Kidney (tissue), 14 donors: ENCODE data around the gene ATP12A. TPM values are rescaled to one million over a fixed set of nuclear protein-coding genes. Genes with fewer than 3 reads are reported as not detected.

Experiments used
- DNase-seq, 5 donors: peaks; one replicate each; pipeline ENCODE4 v3.0.0-alpha.2; 2013 to 2020
- FAIRE-seq: peaks from 2 replicates; lab custom pipeline; 2012; peaks lifted over from hg19 to GRCh38; lab: Jason Lieb, UNC
- H3K27ac ChIP-seq, 2 donors: one replicate each; pipeline ENCODE4 v1.7.0; 2013; ENCODE audit warnings: low read depth in 2 of 2, low read length in 2 of 2, inconsistent platforms in 1 of 2
- H3K27me3 ChIP-seq: one replicate; pipeline ENCODE4 v1.7.1; 2013; ENCODE audit warnings: low read length, inconsistent platforms; ENCODE audit not compliant: control insufficient read depth, insufficient read depth
- H3K36me3 ChIP-seq, 3 donors: one replicate each; pipeline versions ENCODE4 v1.7.0 to v1.7.1; 2013; ENCODE audit warnings: low read length in 3 of 3, control low read depth in 1 of 3, inconsistent platforms in 1 of 3; ENCODE audit not compliant: insufficient read depth in 3 of 3, control insufficient read depth in 2 of 3
- H3K4me1 ChIP-seq, 3 donors: one replicate each; pipeline versions ENCODE4 v1.7.0 to v1.7.1; 2013; ENCODE audit warnings: low read length in 3 of 3, inconsistent platforms in 1 of 3, low read depth in 1 of 3; ENCODE audit not compliant: control insufficient read depth in 2 of 3, insufficient read depth in 2 of 3
- H3K4me3 ChIP-seq, 3 donors: one replicate each; pipeline versions ENCODE4 v1.7.0 to v1.8.1; 2013; ENCODE audit warnings: low read length in 3 of 3, control low read depth in 1 of 3, inconsistent platforms in 1 of 3
- H3K9ac ChIP-seq, 3 donors: one replicate each; pipeline versions ENCODE4 v1.7.0 to v1.7.1; 2013; ENCODE audit warnings: low read length in 3 of 3, control low read depth in 1 of 3, inconsistent platforms in 1 of 3
- H3K9me3 ChIP-seq, 3 donors: one replicate each; pipeline versions ENCODE4 v1.7.0 to v1.7.1; 2013; ENCODE audit warnings: low read length in 3 of 3, control low read depth in 1 of 3, inconsistent platforms in 1 of 3; ENCODE audit not compliant: control insufficient read depth in 2 of 3, insufficient read depth in 1 of 3
- intact Hi-C: fragments of 100-400 bp; cut with DNase I; formaldehyde crosslinking; loops from one replicate; pipeline ENCODE4 v1.11.1; 2022
- polyA plus RNA-seq: library from polyadenylated mRNA; stranded (reverse); fragments of 350-450 nt; fragmentation: Illumina TruSeq; extraction: RNeasy Lipid Tissue Mini Kit (QIAGEN cat#74804); gene quantifications from one replicate; pipeline ENCODE4 v1.2.3, GENCODE V29; 2014; ENCODE audit warnings: low read depth, low replicate concordance; ENCODE audit not compliant: insufficient read depth
- total RNA-seq: library from RNA; stranded (reverse); fragmentation: NEBNext Ultra II Directional; extraction: Animal tissue kit (Norgen Biotek cat#: 25700); gene quantifications from one replicate; pipeline ENCODE4 v1.2.1, GENCODE V29; 2021
- TF ChIP-seq, protein P1 (sequence below): IDR thresholded peaks from 3 replicates; pipeline ENCODE4 v1.5.1; 2012; ENCODE audit warnings: mild to moderate bottlenecking, moderate library complexity, borderline replicate concordance; ENCODE audit not compliant: insufficient read depth; ENCODE audit errors: extremely low read depth
- donor health status: control.
- donor health status: control.
- donor health status: control.
- donor health status: control.
- donor health status: control.
- donor health status: DM: yes; HTN: yes; CAD: no.
- donor health status: Normal renal cell carcinoma (clear cell type).

Gene ATP12A
- total and polyA plus RNA-seq, 2 donors from 2014 or later: 0.22 to 6.5 TPM

GRCh38 chr13:24662195-24663088 is 17.8 kb upstream of the ATP12A start:
- H3K27me3 ChIP-seq: no peaks in the 10 kb centered on the region
- no peaks in the 10 kb centered on the region for H3K9me3 ChIP-seq
- DNase-seq (no peak), FAIRE-seq (no peak)
- TF ChIP-seq, protein P1, sequence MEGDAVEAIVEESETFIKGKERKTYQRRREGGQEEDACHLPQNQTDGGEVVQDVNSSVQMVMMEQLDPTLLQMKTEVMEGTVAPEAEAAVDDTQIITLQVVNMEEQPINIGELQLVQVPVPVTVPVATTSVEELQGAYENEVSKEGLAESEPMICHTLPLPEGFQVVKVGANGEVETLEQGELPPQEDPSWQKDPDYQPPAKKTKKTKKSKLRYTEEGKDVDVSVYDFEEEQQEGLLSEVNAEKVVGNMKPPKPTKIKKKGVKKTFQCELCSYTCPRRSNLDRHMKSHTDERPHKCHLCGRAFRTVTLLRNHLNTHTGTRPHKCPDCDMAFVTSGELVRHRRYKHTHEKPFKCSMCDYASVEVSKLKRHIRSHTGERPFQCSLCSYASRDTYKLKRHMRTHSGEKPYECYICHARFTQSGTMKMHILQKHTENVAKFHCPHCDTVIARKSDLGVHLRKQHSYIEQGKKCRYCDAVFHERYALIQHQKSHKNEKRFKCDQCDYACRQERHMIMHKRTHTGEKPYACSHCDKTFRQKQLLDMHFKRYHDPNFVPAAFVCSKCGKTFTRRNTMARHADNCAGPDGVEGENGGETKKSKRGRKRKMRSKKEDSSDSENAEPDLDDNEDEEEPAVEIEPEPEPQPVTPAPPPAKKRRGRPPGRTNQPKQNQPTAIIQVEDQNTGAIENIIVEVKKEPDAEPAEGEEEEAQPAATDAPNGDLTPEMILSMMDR: no peak
- intact Hi-C loops: no loop called here
- H3K9ac ChIP-seq: no peak overlapping the region
- no peaks in the 10 kb centered on the region for H3K4me1 ChIP-seq
- no peaks in the 10 kb centered on the region for H3K36me3 ChIP-seq
- no peak overlapping the region for H3K27ac ChIP-seq
- H3K4me3 ChIP-seq: no peak overlapping the region

GRCh38 chr13:24663089-24663395 is 17.2 kb upstream of the ATP12A start:
- H3K27me3 ChIP-seq: no peaks in the 10 kb centered on the region
- H3K4me3 ChIP-seq: no peak overlapping the region
- no peak overlapping the region for H3K9ac ChIP-seq
- FAIRE-seq (no peak), DNase-seq (no peak)
- no peaks in the 10 kb centered on the region for H3K4me1 ChIP-seq
- TF ChIP-seq, protein P1: no peak
- H3K27ac ChIP-seq: no peak overlapping the region
- intact Hi-C loops: no loop called here
- H3K36me3 ChIP-seq: no peaks in the 10 kb centered on the region
- H3K9me3 ChIP-seq: no peaks in the 10 kb centered on the region

- FAIRE-seq (no peak), DNase-seq (no peak)
- intact Hi-C loops: no loop called here
Observed at GRCh38 chr13:24663586-24663985, 16.6 kb upstream of the ATP12A start.

More at GRCh38 chr13:24663586-24663985, 16.6 kb upstream of the ATP12A start:
- Histone ChIP-seq H3K27me3 (no peaks in the 10 kb centered on the region), H3K36me3 (no peaks in the 10 kb centered on the region), H3K9ac (no peak overlapping the region), H3K27ac (no peak overlapping the region), H3K4me3 (no peak overlapping the region), H3K4me1 (no peaks in the 10 kb centered on the region), H3K9me3 (no peaks in the 10 kb centered on the region)
- TF ChIP-seq, protein P1: no peak
